Myocyte (in vitro differentiated cells): ENCODE measurements around the gene WHRN. TPM values are rescaled to one million over a fixed set of nuclear protein-coding genes. Genes with fewer than 3 reads are reported as not detected.

Source experiments
- DNase-seq: peaks from one replicate; pipeline ENCODE4 v3.0.0-alpha.2; 2012; ENCODE audit warnings: low read depth
- total RNA-seq: library from RNA; depleted of rRNA; stranded (reverse); fragments of >200 nt; gene quantifications from 2 replicates; pipeline ENCODE4 v1.2.3, GENCODE V29; 2014

Gene WHRN
- total RNA-seq, 1 donor from 2014 or later = 1.7 TPM

DNA sequence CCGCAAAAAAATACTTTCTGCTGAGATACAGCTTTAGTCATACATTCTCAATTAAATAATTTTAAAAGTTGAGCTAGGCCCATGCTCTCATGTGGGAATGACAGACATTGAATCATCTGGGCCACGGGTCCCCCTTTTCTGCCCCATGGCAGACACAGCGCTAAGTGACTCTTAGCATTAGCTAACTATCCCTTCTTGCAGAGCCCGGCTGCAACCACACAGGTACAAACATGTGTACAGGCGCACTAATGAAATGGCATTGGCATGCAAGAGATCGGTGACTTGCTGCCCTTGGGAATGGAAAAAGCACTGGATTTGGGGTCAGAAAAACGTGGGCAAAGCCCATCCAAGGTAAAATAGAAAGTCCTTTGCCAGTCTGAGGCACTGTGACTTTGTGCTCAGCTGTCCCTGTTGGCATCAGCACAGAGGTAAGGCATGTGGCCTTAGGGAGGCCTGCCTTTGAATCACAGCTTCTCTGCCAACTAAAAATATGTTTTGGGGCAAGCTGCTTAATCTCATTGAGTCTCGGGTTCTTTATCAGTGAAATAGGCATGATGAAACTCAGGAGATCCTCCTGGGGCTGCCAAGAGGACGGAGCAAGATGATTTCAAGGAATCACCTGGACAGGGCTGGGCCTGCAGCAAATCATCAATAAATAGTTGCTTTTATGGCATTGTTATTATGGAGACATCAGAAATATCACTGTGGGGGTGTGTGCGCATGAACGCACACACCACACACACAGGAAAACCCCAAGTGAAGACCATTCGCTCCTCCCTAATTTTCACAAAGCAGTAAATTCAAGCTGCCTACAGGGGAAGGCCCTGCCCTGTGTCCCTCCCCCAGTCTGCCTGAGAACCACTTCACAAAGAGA lies 54.2 kb downstream of the WHRN start:
- DNase-seq = peak; percentile 7

DNA sequence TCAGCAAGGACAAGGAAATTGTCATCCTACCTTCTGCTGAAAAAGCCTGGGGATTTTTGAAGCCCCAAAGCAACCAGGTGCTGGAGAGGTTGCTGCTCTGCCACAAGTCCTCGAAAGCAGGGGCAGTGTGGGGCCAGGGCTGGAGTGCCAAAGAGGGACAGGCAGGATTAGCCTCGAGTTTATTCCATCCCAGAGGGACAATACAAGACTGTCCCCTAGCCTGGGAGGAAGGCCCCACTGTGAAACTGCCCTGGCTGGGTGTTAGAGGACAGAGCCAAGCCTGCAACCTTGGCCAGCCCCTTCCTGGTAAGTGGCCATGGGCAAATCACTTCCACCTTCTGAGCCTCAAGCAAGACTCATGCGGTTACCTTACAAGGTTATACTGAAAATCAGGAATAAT lies 55.1 kb downstream of the WHRN start:
- DNase-seq = no peak

DNA sequence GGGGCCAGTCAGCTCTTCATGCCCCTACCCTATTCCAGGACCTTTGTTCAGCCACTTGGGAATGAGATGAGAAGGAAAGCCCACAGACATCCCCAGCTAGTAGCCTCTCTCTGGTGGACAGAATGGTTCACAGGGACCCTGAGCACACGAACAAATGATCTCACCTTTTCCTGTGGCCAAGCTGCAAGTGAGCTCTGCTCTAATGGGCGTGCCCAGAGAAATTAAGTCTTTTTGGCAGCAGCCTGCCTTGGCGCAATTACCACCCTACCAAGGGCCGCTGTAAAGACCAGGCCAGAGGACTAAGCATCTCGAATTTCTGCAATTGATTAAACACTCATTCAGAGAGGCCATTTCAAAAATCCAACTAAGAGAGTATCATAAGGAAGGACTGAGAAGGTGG lies 56.0 kb downstream of the WHRN start:
- DNase-seq = no peak

DNA sequence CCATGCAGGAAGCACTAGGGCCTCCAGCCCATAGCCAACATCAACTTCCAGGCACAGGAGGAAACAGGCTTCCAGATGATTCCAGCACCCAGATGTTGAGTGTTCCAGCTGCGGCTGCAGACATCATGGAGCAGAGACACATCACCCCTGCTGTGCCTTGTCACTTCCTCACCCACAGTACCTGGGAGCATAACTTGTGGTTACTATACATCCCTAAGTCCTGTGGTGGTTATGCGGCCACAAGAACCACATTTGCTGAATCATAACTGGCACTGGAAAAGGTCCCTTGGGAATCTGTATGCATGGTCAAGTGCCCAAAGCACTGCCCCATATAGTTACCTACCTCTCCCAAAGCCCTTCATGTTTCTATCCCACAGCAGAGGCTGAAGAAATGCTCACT lies 56.6 kb downstream of the WHRN start:
- DNase-seq = peak; percentile 23

DNA sequence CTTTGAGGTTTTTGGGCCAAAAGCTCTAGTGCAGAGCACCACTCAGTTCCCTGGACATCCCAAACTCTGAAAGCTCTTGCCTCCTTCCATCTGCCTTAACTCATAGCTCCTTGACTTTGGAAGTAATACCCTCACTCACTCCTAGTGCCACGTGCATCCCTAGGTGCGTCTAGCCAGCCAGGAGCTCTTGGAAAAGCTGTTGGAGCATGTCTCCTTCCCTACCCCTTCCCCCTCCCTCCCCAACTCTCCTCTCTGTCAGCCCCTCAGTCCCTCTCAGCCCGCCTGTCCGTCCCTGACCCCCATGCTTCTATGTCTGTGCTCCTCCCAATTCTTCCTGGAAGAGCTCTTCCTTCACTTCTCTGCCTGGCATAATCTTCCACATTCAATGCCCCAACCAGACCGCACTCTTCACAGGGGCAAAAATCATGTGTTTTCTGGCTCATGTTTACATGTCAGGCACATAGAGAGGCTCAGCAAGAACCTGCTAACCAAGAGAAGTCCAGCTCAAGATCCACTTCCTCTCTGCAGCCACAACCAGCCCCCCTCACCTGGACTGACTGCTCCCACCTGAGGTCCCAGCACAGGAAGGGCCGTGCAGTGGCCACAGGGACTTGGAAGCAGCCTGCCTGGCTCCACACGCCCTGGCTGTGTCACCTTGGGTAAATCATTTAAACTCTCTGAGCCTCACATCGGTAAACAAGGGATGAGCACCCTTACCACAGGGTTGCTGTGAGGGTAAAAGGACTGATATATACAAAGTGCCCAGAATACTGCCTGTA lies 58.4 kb downstream of the WHRN start:
- DNase-seq = no peak

DNA sequence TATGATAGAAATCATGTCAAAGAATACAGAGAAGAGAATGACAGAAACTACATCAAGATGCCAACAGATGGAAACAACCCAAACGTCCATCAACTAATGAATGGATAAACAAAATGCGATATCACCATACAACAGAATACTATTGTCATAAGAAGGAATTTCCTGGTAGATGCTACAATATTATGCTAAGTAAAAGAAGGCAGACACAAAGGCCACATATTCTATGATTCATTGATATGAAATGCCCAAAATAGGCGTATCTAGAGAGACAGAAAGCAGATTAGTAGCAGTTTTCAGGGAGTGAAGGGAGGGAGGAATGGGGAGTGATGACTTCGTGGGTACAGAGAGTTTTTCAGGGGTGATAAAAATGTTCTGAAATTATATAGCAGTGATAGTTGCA lies 59.2 kb downstream of the WHRN start:
- DNase-seq = peak; percentile 26

DNA sequence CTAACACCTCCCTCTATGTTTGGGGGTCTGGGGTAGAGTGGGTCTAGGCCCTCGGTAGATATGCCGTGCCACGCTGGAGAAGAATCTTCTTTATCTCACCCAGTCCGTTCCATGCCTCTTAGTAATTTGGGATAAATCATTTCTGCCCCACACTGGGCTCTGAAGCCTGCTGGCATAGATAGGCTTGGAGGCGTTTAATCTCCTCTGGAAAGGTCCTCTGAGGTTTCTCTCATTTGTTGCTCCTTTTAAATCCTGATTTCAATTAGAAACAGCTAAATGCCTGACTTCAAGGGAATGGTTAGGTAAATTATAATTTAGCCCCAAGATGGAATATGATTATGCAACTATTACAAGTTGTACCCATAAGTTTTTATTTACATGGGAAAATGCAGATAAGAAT lies 59.7 kb downstream of the WHRN start:
- no peak for DNase-seq

DNA sequence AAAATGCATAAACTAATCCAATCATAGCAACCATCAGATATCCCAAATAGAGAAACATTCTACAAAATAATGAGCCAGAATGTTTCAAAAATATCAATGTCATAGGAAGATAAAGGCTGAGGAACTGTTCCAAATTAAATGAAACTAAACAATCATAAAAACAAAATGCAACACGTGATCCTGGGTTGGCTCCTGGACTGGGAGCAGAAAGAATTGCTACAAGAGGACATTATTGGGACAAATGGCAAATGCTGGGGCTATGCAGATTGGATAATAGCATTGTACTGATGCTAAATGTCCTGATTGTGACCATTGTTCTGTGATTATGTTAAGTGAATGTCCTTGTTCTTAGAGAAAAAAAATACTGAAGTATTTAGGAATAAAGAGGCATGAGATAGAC lies 63.3 kb downstream of the WHRN start:
- DNase-seq = no peak

DNA sequence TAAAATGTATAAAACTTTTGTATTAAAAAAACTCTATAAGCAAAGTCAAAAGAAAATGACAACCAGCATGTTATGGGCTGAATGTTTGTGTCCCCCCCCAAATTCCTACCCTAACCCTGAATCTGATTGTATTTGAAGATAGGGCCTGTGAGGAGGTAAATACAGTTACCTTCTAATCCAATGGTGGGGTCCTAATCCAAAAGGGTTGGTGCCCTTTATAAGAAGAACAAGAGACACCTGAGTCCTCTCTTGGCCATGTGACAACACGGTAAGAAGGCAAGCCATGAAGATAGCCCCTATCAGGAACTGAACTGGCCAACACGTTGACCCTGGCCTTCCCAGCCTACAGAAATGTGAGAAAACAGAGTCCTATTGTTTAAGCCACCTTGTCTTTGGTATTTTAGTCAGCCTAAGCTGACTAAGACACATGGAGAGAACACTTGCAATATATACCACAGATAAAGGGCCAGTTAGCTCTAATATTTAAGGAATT lies 67.8 kb downstream of the WHRN start:
- DNase-seq = no peak

DNA sequence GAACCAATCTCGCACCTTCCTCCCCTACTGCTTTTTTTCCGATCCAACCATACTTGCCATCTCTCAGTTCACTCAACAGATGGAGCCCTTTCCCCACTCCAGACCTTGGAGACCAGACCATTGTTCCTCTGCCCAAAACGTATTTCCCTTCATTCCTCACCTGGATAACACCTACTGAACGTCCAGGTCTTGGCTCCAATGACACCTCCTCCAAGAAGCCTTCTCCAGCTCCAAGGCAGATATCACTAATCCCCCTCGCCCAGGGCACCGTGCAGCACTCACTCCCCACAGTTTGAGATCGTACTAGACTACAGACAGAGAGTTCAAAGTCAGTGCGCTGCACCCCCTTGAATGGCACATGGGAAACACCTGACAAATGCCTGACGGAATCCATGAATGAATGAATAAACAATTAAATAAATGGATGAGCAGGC lies 70.4 kb downstream of the WHRN start:
- DNase-seq = peak; percentile 41

DNA sequence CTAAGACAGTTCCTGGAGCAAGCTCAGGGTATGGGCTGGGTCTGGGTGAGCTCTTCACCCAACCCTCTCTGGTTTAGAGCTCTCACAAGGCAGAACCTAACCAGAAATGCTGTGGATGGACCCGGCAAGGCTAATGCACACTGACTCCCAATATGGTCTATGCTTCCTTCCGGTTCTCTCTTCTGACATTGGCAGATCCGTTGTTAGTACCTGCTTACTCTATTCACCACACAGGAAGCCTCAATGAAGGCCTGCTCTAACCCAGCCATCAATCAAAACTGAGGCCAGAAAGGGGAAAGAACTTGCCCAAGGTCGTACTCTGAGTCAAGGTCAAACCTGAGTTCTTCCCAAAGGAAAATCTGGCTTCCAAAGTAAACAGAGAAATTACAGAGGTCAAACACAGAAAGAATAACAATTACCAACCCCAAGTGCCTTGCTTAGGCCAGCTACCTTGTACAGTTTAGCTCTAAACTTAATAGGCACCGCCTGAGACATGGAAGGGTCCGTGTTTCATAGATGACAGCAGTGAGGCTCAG lies 71.5 kb downstream of the WHRN start:
- DNase-seq = no peak

DNA sequence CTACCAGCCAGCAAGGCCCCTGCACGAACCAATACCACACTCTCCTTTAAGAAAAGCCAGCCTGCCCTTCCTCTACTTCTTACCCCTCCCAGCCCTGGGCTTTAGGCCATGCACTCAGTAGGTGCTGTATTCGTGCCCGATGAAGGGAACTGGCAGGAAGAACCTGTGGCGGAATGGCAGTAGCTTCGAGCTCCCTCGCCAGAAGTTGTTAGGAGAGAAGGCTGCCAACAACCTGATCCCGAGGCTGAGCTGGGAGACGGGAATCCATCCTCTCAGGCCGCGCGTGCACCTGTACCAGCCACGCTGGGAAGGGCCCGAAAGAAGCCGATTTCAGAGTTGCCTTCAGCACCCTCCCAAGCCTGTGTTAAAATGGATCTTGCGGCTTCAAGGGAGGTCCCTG lies 72.2 kb downstream of the WHRN start:
- DNase-seq = no peak

DNA sequence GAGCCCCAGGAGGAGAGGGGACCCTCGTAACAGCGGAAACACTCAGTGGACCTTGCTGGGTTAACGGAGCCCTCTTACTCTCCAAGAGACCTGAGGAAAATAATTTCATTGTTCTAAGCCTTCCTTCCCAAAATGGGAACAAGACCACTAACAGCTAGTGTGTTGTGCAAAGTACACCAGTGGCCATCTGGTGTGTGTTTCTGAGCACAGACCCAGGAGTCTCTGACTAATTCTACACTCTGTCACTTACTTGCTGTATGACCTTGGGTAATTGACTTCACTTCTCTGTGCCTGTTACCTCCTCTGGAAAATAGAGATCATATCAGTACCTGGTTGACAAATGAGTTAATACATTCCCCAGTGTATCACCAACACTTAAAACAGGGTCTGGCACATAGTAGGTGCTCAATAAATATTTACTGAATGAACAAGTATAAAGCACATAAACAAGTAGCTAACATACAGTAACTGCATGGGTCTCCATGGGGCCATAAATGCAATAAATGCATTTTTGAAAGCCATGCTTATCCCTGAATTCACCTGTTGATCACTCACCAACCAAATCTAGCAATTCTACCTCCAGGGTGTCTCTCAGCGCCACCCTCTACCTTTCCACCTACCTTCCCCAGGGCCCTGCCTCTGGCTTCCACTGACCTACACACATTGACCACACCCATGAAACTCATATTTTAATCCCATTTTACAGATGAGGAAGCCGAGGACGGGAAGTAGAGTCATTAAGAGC lies 72.8 kb downstream of the WHRN start:
- no peak for DNase-seq

DNA sequence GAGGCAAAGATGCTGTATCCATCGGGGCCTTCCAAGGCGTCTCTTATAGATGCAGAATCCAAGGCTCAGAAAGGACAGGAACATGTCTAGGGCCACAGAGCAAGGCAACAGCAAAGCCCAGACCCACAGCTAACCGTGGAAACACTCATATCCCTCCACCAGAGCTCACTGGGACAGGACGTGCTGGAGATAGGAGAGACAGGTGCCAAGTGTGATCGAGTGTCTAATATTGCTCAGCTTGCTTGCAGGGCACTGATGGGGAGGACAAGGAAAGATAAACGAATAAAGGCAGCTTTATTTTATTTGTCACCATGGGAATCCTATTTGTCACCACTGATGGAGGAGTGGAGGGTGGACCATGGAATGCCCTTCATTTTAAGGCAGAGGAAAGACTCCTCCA lies 73.5 kb downstream of the WHRN start:
- no peak for DNase-seq

DNA sequence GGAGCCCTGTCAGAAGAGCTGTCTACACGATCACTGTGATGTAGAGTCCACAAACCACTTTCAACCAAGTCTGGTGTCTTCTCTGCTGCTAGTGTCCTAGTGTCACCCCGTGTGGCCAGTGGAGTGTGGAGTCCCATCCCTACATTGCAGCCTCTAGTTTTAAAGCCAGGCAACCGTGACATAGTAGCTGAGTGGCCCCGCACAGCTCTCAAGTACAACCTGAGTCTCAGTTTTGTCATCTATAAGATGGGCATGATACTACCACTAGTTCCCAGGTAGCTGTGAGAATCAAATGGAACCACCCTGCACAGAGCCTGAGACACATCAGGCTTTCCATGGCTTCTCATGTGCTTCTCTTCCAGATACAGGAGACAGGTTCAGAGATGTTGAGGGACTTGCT lies 74.3 kb downstream of the WHRN start:
- DNase-seq = no peak

DNA sequence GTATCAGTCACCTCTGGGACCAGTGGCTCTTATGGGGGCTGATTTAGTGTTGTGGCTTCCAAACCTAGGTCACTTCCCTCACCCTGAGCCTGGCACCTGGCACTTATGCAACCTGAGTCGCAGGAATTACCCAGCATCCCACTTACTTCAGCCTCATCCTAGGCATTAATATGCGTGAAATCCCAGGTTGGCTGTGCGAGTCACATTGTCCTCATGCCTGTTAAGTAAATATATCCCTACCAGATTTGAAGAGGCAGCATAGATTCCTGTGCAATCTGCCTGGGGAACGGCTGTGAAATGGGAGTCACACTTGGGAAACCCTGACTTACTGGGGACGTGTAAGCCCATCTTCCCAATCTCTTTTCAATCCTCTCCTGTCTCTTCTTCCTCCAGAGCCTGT lies 74.8 kb downstream of the WHRN start:
- DNase-seq = no peak

DNA sequence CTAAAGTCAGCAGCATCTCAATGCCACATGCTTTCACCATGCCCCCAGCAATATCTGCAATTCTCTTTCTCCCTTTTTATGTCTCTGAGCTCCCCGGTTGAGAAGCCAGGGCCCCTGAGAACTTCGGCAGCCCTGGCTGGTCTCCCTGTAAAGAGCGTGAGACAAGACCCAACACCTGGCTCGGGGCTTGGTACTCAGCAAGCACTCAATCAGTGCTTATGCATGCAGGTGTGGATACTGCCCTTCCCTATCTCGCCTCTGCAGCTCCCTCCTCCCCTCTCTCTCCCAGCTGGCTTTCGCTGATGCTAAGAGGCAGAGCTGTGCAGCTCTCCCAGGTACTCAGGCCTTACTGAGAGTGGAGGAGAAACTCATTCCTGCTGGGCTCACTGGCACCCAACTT lies 75.8 kb downstream of the WHRN start:
- no peak for DNase-seq

DNA sequence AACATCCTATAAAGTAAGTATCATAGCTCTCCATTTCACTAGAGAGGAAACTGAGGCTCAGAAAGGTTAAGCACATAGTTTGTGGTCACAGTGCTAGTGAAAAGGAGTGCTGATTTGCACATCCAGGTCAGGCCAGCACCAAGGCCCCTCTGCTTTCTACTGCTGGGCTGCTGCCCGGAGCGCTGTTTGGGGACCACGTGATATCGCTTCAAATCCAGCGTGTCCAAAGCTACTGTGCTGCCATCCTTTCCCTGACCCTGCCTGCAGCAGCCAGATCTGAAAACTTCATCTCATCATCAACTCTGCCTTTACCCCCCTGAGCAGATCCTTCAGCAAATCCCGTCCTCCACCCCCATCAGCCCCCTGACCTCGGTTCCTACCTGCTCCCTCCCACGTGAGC lies 76.8 kb downstream of the WHRN start:
- no peak for DNase-seq

DNA sequence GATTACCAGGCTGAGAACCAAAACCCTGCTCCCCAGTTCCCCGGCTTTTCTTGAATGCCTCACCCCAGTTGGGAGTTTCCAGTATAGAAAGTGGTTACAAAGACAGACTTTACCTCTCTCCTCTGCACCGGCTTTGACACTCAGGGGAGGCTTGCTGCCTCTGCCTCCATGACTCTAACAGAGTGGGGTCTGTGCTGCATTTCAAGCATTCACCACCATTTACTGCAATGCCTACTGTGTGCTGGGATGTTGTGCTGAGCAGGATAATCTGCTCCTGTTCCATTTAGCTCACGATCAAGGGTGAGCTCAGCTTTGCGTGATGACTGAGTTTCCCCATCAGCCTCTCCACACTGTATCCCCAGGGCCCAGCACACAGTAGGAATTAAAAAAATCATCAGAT lies 77.6 kb downstream of the WHRN start:
- DNase-seq = no peak

DNA sequence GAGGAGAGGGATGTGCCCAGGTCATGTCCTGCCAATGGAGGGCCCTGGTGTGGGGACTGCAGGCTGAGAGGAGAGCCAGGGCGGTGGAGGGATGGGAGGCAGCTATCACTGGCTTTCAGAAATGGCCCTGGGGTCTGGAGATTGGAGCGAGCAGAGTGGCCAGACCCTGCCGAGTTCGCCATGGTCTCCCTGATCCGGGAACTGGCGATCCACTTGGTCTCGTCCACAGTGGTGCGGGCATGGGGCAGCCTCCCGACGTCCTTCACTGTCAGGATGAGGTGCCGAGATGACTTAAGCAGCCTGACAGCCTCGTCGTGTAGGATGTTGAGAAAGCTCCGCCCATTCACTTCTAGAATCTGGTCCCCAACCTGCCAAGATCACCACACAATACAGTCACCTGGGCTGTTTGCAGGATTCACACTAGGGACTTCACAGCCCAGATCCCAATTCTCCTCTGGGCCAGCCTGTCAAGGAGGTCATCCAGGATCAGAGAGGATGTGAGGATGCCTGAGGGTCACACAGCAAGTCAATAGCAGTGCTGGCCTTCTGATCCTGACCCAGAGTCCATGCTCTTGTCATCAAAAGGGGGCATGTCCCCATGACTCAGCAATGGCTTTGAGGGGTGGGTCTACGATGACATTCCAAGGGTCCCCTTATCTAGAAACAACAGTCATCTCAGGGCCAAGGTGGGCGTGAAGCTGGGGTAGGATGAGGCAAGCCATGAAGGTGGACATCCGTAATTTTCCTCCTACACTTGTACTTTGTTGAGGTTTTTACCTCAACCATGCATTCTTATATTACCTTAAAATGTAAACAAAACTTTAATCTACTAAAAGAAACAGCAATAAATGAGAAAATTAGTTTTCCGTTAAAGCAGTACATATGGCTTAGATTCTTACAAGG lies 79.0 kb downstream of the WHRN start:
- DNase-seq = no peak
